Hepatocyte (in vitro differentiated cells): Measurements from ENCODE around the gene SEC63. TPM values are rescaled to one million over a fixed set of nuclear protein-coding genes. Genes with fewer than 3 reads are reported as not detected.
"Not testable (repeated sequence)": the region's sequence is repeated elsewhere in the genome, so short reads cannot be mapped to it uniquely, and the experiment has no call there.

Experiments
- DNase-seq: peaks from one replicate; pipeline ENCODE4 v3.0.0-alpha.2; 2016; ENCODE audit warnings: low spot score
- H2AFZ ChIP-seq: fragments of 200-600 bp; sonication (generic); 2 replicates; pipeline ENCODE4 v1.6.0; 2016; ENCODE audit warnings: antibody characterized with exemption, mild to moderate bottlenecking
- H3K27ac ChIP-seq: fragments of 200-600 bp; sonication (generic); 2 replicates; pipeline ENCODE4 v1.5.1; 2016; ENCODE audit warnings: mild to moderate bottlenecking
- H3K27me3 ChIP-seq: fragments of 200-600 bp; sonication (generic); 2 replicates; pipeline ENCODE4 v1.6.1; 2016
- H3K36me3 ChIP-seq: fragments of 200-600 bp; sonication (generic); replicated peaks from 2 replicates; pipeline ENCODE4 v1.5.1; 2016; ENCODE audit warnings: low read depth; ENCODE audit not compliant: insufficient read depth
- H3K4me1 ChIP-seq: fragments of 200-600 bp; sonication (generic); 2 replicates; pipeline ENCODE4 v1.5.1; 2016; ENCODE audit warnings: mild to moderate bottlenecking, moderate library complexity; ENCODE audit not compliant: insufficient read depth
- H3K4me2 ChIP-seq: fragments of 200-600 bp; sonication (generic); 2 replicates; pipeline ENCODE4 v1.6.0; 2016
- H3K4me3 ChIP-seq: fragments of 200-600 bp; sonication (generic); 2 replicates; pipeline ENCODE4 v1.5.1; 2016; ENCODE audit warnings: mild to moderate bottlenecking
- H3K79me2 ChIP-seq: fragments of 200-600 bp; sonication (generic); 2 replicates; pipeline ENCODE4 v1.6.0; 2017; ENCODE audit warnings: mild to moderate bottlenecking
- H3K9me2 ChIP-seq: fragments of 200-600 bp; sonication (generic); replicated peaks from 2 replicates; pipeline ENCODE4 v1.6.0; 2017; ENCODE audit warnings: mild to moderate bottlenecking; ENCODE audit not compliant: insufficient read depth
- H3K9me3 ChIP-seq: fragments of 200-600 bp; sonication (generic); 2 replicates; pipeline ENCODE4 v1.5.1; 2016; ENCODE audit warnings: low read depth, mild to moderate bottlenecking
- H4K20me1 ChIP-seq: fragments of 200-600 bp; sonication (generic); 2 replicates; pipeline ENCODE4 v1.6.0; 2016; ENCODE audit warnings: mild to moderate bottlenecking; ENCODE audit not compliant: insufficient read depth, poor library complexity, severe bottlenecking
- EZH2 ChIP-seq: fragments of 200-600 bp; sonication (generic); IDR thresholded peaks from 2 replicates; pipeline ENCODE4 v1.6.1; 2016; ENCODE audit warnings: antibody characterized with exemption, mild to moderate bottlenecking, borderline replicate concordance
- EZH2phosphoT487 ChIP-seq: fragments of 200-600 bp; sonication (generic); IDR thresholded peaks from one replicate; pipeline ENCODE4 v1.6.1; 2018; ENCODE audit warnings: antibody characterized with exemption, mild to moderate bottlenecking, low read depth, moderate library complexity; ENCODE audit not compliant: unreplicated experiment, severe bottlenecking
- WGBS: methylation state at CpG from one replicate; pipeline ENCODE4 v1.1.6; 2016; ENCODE audit warnings: low lambda C conversion rate; ENCODE audit errors: missing lambda C conversion rate; 5-methylcytosine and 5-hydroxymethylcytosine counted together
- polyA plus RNA-seq: library from polyadenylated mRNA; unstranded; fragments of >200 nt; fragmentation: Nextera tagmentation; extraction: Ambion mirVana; gene quantifications from 2 replicates; pipeline ENCODE4 v1.2.1, GENCODE V29; 2016
- total RNA-seq: library from RNA; depleted of rRNA; stranded (reverse); fragments of >200 nt; gene quantifications from 2 replicates; pipeline ENCODE4 v1.2.3, GENCODE V29; 2014
- TF ChIP-seq, protein P1 (sequence below): fragments of 200-600 bp; sonication (generic); IDR thresholded peaks from 2 replicates; pipeline ENCODE4 v1.5.1; 2016; ENCODE audit warnings: antibody characterized with exemption, mild to moderate bottlenecking; ENCODE audit not compliant: poor library complexity

SEC63 gene
- total and polyA plus RNA-seq, 2 experiments from 2014 or later = 36.6 to 131 TPM

DNA sequence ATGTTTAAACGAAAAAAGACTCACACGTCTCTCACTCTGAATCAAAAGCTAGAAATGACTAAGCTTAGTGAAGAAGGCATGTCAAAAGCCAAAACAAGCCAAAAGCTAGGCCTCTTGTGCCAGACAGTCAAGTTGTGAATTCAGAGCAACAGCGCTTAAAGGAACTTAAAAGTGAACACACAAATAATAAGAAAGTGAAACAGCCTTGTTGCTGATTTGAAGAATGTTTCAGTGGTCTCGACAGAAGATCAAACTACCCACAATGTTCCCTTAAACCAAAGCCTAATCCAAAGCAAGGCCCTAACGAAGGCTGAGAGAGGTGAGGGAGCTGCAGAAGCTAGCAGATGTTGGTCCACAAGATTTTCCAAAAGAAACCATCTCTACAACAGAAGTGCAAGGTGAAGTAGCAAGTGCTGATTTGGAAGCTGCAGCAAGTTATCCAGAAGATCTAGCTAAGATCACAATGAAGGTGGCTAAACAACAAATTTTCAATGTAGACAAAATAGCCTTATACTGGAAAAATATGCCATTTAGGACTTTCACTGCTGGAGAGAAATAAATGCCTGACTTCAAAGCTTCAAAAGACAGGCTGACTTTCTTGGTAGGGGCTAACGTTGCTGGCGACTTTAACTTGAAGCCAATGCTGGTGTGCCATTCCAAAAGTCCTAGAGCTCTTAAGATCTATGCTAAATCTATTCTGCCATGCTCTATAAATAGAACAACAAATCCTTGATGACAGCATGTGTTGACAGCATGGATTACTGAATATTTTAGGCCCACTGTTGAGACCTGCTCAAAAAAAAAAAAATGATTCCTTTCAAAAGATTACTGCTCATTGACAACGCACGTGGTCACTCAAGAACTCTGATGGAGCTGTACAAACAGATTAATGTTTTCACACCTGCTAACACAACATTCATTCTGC lies 40.3 kb downstream of the SEC63 start:
- H3K79me2 ChIP-seq = peaks cover 37% of the 10 kb centered on the region
- H3K9me3 ChIP-seq = peaks cover 6% of the 10 kb centered on the region
- no peak overlapping the region for H3K4me2 ChIP-seq
- H3K4me3 ChIP-seq = no peak overlapping the region
- WGBS = 98% methylated on average over 9 of the region's 9 CpGs
- TF ChIP-seq EZH2 (no peak), EZH2phosphoT487 (no peak)
- TF ChIP-seq, protein P1, sequence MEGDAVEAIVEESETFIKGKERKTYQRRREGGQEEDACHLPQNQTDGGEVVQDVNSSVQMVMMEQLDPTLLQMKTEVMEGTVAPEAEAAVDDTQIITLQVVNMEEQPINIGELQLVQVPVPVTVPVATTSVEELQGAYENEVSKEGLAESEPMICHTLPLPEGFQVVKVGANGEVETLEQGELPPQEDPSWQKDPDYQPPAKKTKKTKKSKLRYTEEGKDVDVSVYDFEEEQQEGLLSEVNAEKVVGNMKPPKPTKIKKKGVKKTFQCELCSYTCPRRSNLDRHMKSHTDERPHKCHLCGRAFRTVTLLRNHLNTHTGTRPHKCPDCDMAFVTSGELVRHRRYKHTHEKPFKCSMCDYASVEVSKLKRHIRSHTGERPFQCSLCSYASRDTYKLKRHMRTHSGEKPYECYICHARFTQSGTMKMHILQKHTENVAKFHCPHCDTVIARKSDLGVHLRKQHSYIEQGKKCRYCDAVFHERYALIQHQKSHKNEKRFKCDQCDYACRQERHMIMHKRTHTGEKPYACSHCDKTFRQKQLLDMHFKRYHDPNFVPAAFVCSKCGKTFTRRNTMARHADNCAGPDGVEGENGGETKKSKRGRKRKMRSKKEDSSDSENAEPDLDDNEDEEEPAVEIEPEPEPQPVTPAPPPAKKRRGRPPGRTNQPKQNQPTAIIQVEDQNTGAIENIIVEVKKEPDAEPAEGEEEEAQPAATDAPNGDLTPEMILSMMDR = no peak
- H3K27ac ChIP-seq = no peak overlapping the region
- H4K20me1 ChIP-seq = no peaks in the 10 kb centered on the region
- no peaks in the 10 kb centered on the region for H3K9me2 ChIP-seq
- H2AFZ ChIP-seq = no peak overlapping the region
- no peak for DNase-seq
- no peaks in the 10 kb centered on the region for H3K27me3 ChIP-seq
- H3K36me3 ChIP-seq = no peaks in the 10 kb centered on the region
- H3K4me1 ChIP-seq = no peaks in the 10 kb centered on the region

DNA sequence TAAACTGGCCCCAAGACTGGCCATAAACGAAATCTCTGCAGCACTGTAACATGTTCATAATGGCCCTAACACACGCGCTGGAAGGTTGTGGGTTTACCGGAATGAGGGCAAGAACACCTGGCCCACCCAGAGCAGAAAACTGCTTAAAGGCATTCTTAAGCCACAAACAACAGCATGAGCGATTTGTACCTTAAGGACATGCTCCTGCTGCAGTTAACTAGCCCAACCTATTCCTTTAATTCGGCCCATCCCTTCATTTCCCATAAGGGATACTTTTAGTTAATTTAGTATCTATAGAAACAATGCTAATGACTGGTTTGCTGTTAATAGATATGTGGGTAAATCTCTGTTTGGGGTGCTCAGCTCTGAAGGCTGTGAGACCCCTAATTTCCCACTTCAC lies 41.0 kb downstream of the SEC63 start:
- not testable (repeated sequence) for H3K4me1 ChIP-seq, H3K9me3 ChIP-seq, H3K27me3 ChIP-seq, H4K20me1 ChIP-seq, H3K27ac ChIP-seq, H3K36me3 ChIP-seq, H3K9me2 ChIP-seq, H2AFZ ChIP-seq, H3K4me3 ChIP-seq, DNase-seq, H3K4me2 ChIP-seq
- peaks cover 31% of the 10 kb centered on the region for H3K79me2 ChIP-seq
- 98% methylated on average over 6 of the region's 6 CpGs for WGBS

DNA sequence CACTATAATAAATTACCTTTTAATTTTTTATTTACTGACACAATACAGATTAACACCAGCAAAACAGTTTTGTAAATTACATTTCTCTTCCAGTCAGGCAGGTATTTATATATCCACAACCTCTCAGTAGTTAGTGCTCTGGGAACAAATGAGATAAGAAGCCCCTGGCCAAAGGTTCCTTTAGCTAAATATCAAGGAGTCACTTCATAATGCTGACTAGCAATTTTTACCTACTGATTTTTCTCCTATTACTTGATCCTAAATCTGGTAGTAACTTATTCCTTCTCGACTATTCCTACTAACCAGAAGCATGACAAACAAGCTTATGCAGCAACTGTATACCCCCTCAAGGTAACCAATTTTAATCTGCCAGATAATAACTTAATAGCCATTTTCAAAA lies 46.3 kb downstream of the SEC63 start:
- Histone ChIP-seq H3K27me3 (no peaks in the 10 kb centered on the region), H3K4me1 (no peaks in the 10 kb centered on the region), H3K4me3 (no peak overlapping the region), H2AFZ (no peak overlapping the region), H3K27ac (no peak overlapping the region), H3K79me2 (peaks cover 21% of the 10 kb centered on the region), H4K20me1 (no peaks in the 10 kb centered on the region), H3K9me3 (no peaks in the 10 kb centered on the region), H3K9me2 (no peaks in the 10 kb centered on the region), H3K4me2 (no peak overlapping the region), H3K36me3 (no peaks in the 10 kb centered on the region)
- DNase-seq = no peak
- WGBS = 86% methylated on average over 1 of the region's 1 CpG
- TF ChIP-seq EZH2 (no peak), EZH2phosphoT487 (no peak)
- TF ChIP-seq, protein P1 = no peak

DNA sequence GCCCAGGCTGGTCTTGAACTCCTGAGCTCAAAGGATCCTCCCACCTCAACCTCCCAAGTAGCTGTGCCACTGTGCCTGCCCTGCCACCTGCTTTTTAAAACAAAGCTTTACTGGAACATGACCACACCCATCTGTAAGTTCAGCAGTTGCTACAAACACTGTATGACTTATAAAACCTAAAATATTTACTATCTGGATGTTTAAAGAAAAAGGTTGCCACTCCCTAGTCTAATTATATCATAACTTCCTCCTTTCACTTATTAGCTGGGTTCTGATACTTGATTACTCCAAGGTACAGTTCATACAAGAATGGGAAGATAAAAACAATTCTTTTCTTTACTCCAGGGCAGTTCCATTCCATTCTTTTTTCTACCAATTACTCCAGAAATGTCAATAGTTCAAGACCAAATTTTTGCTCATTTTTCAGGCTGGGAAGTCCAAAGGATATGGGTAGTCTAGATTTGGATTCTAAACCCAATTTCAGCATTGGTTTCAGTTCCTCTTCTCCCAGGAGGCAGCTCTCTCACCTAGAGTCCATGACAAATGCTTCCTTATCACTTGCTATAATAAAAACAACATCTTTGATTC lies 63.1 kb downstream of the SEC63 start:
- Histone ChIP-seq H4K20me1 (no peaks in the 10 kb centered on the region), H3K27ac (peak overlapping the region; percentile 33), H3K4me2 (no peak overlapping the region), H3K4me3 (no peak overlapping the region), H3K27me3 (no peaks in the 10 kb centered on the region), H2AFZ (no peak overlapping the region), H3K36me3 (peaks cover 4% of the 10 kb centered on the region), H3K79me2 (peaks cover 6% of the 10 kb centered on the region), H3K4me1 (no peaks in the 10 kb centered on the region), H3K9me2 (no peaks in the 10 kb centered on the region), H3K9me3 (no peaks in the 10 kb centered on the region)
- no peak for TF ChIP-seq EZH2
- TF ChIP-seq EZH2phosphoT487 = no peak
- TF ChIP-seq, protein P1 = no peak
- no peak for DNase-seq

DNA sequence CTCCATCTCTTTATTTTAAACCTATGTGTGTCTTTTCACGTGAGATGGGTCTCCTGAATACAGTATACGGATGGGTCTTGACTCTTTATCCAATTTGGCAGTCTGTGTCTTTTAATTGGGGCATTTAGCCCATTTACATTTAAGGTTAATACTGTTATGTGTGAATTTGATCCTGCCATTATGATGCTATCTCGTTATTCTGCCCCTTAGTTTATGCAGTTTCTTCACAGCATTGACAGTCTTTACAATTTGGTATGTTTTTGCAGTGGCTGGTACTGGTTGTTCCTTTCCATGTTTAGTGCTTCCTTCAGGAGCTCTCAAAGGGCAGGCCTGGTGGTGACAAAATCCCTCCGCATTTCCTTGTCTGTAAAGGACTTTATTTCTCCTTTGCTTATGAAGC lies 67.6 kb downstream of the SEC63 start:
- not testable (repeated sequence) for H3K27me3 ChIP-seq, H3K27ac ChIP-seq, H3K9me3 ChIP-seq, H2AFZ ChIP-seq, H3K4me1 ChIP-seq, H3K4me3 ChIP-seq, H4K20me1 ChIP-seq, H3K9me2 ChIP-seq, H3K79me2 ChIP-seq, DNase-seq, H3K36me3 ChIP-seq, H3K4me2 ChIP-seq
- 94% methylated on average over 4 of the region's 4 CpGs for WGBS

DNA sequence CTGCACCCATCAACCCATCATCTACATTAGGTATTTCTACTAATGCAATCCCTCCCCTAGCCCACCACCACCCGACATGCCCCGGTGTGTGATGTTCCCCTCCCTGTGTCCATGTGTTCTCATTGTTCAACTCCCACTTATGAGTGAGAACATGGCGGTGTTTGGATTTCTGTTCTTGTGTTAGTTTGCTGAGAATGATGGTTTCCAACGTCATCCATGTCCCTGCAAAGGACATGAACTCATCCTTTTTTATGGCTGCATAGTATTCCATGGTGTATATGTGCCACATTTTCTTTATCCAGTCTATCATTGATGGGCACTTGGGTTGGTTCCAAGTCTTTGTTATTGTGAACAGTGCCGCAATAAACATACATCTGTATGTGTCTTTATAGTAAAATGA lies 72.1 kb downstream of the SEC63 start:
- not testable (repeated sequence) for H3K4me3 ChIP-seq, H3K9me2 ChIP-seq, H3K27me3 ChIP-seq, H3K27ac ChIP-seq, H3K79me2 ChIP-seq, H2AFZ ChIP-seq, H3K4me2 ChIP-seq, H3K9me3 ChIP-seq, H3K36me3 ChIP-seq, DNase-seq, H3K4me1 ChIP-seq, H4K20me1 ChIP-seq
- 100% methylated on average over 5 of the region's 5 CpGs for WGBS
